ENCODE data around the gene TMEM119.

The TMEM119 gene

GRCh38 chr12:108597559-108598471 lies at the start of gene TMEM119:
Gene TMEM119, minus strand, starts transcription at chr12:108598084. Its CDS starts 5,701 bp downstream, at chr12:108592383.
- TF ChIP-seq CTCF (IDR thresholded peaks at IDR 0.05) = no peak
- H3K27ac ChIP-seq = peak within 1 kb of the TSS in 1 of 2 donors; percentile 22
- no peak for DNase-seq (ENCODE audit: low spot score)
- peak within 1 kb of the TSS; percentile 61 for H3K4me3 ChIP-seq

DNA sequence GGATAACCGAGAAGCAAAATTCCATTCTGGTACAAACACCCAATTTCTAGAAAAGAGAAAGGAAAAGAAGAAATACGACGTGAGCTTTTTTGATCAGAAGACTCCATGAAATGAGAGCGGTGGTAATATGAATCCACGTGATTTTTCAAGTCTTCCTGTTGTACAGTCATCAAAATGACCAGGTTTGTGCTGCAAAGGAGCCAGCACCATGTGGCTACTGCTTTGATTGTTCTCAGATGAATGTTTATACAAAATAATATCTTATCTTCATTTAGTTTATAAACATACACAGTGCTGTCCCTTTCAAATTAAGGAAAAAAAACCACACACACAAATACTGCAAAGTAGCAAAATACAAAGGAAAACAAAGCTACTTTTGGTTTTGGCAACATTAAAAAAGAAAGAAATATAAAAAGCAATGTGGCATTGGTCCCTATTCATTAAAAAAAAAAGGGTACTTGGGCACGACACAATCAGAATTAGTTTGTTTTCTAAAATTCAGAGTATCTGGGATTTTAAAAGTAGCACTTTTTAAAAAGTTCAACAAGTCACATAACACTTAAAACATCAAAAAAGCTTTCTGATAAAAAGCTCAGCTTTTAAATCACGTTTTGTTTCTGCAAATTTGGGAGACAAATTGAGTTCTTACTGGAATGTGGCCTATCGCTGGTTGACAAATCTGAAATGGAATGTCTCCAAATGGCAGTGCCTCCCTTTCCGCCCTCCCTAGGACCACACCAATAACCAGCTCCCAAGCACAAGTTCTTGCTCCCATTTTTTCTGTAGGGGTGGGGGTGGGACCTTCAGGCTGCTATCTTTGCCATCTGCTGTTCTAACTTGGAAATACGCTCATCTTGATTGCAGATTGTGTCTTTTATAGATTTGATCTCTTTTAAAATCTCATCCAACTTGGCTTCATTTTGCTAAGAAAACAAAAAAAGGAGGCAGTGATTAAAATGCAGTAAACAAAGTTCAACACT lies 49.0 kb upstream of the TMEM119 start:
- H3K27ac ChIP-seq = peak overlapping the region; percentile 10 to 64
- no peak overlapping the region for H3K4me3 ChIP-seq
- no peak for TF ChIP-seq CTCF (IDR thresholded peaks at IDR 0.05)
- DNase-seq (ENCODE audit: low spot score) = no peak

GRCh38 chr12:108645686-108646599 lies 48.1 kb upstream of the TMEM119 start:
- Histone ChIP-seq H3K27ac (peak overlapping the region; percentile 10 to 46), H3K4me3 (no peak overlapping the region)
- DNase-seq (ENCODE audit: low spot score) = no peak
- no peak for TF ChIP-seq CTCF (IDR thresholded peaks at IDR 0.05)

- H3K27ac ChIP-seq = peak overlapping the region; percentile 60 to 83
- H3K4me3 ChIP-seq = no peak overlapping the region
- no peak for DNase-seq (ENCODE audit: low spot score)
- TF ChIP-seq CTCF (IDR thresholded peaks at IDR 0.05) = no peak
These were observed 46.9 kb upstream of the TMEM119 start for GRCh38 chr12:108644811-108645120.

- DNase-seq (ENCODE audit: low spot score) = no peak
- no peak overlapping the region for H3K4me3 ChIP-seq
- peak overlapping the region; percentile 60 to 83 for H3K27ac ChIP-seq
- no peak for TF ChIP-seq CTCF (IDR thresholded peaks at IDR 0.05)
These were observed 46.3 kb upstream of the TMEM119 start for GRCh38 chr12:108643941-108644810.

All from coronary artery (tissue), 2 donors.